Ishikawa (cell line): Measurements from ENCODE around the gene C6.

Experiments
- CEBPB ChIP-seq: IDR thresholded peaks from 2 replicates; pipeline ENCODE4 v1.6.1; 2012
- CREB1 ChIP-seq: IDR thresholded peaks from 2 replicates; pipeline ENCODE4 v1.6.1; 2012; ENCODE audit warnings: low read depth
- EGR1 ChIP-seq: IDR thresholded peaks from 2 replicates; pipeline ENCODE4 v1.6.1; 2012
- EP300 ChIP-seq: IDR thresholded peaks from 2 replicates; pipeline ENCODE4 v1.6.1; 2012; ENCODE audit warnings: borderline replicate concordance
- FOXM1 ChIP-seq: IDR thresholded peaks from 2 replicates; pipeline ENCODE4 v1.6.1; 2012; ENCODE audit warnings: low read depth, borderline replicate concordance
- MAX ChIP-seq: IDR thresholded peaks from 2 replicates; pipeline ENCODE4 v1.6.1; 2012
- NFIC ChIP-seq: IDR thresholded peaks from 2 replicates; pipeline ENCODE4 v1.6.1; 2012
- RAD21 ChIP-seq: IDR thresholded peaks from 2 replicates; pipeline ENCODE4 v1.6.1; 2012; ENCODE audit warnings: low read depth
- REST ChIP-seq: IDR thresholded peaks from 2 replicates; pipeline ENCODE4 v1.6.1; 2012; ENCODE audit warnings: low read depth, mild to moderate bottlenecking
- TAF1 ChIP-seq: IDR thresholded peaks from 2 replicates; pipeline ENCODE4 v1.6.1; 2012; ENCODE audit warnings: low read depth, mild to moderate bottlenecking
- TCF12 ChIP-seq: IDR thresholded peaks from 2 replicates; pipeline ENCODE4 v1.6.1; 2012; ENCODE audit warnings: low read depth
- TEAD4 ChIP-seq: IDR thresholded peaks from 2 replicates; pipeline ENCODE4 v1.6.1; 2012
- USF1 ChIP-seq: IDR thresholded peaks from 2 replicates; pipeline ENCODE4 v1.6.1; 2012
- YY1 ChIP-seq: IDR thresholded peaks from 2 replicates; pipeline ENCODE4 v1.6.1; 2012; ENCODE audit warnings: low read depth
- ZBTB7A ChIP-seq: IDR thresholded peaks from 2 replicates; pipeline ENCODE4 v1.6.1; 2012; ENCODE audit warnings: low read depth

Gene C6

GRCh38 chr5:41102341-41102740 lies 111.0 kb downstream of the C6 start:
- no peak for TF ChIP-seq NFIC

- no peak for TF ChIP-seq EP300
- TF ChIP-seq TAF1, result no peak
- TF ChIP-seq CREB1, result no peak
- TF ChIP-seq REST, result no peak
- TF ChIP-seq CEBPB, result no peak
- no peak for TF ChIP-seq ZBTB7A
- no peak for TF ChIP-seq MAX
- TF ChIP-seq TEAD4, result no peak
- no peak for TF ChIP-seq YY1
- no peak for TF ChIP-seq EGR1
- TF ChIP-seq USF1, result no peak
- TF ChIP-seq TCF12, result no peak
- TF ChIP-seq FOXM1, result no peak
- TF ChIP-seq RAD21, result no peak
- TF ChIP-seq NFIC, result no peak
These were observed 115.7 kb downstream of the C6 start for GRCh38 chr5:41097642-41098041.

GRCh38 chr5:41095324-41096101 lies 117.8 kb downstream of the C6 start:
- no peak for TF ChIP-seq USF1
- no peak for TF ChIP-seq MAX
- TF ChIP-seq TCF12, result no peak
- no peak for TF ChIP-seq RAD21
- TF ChIP-seq ZBTB7A, result no peak
- no peak for TF ChIP-seq NFIC
- TF ChIP-seq FOXM1, result no peak

- peak; percentile 80 for TF ChIP-seq USF1
- no peak for TF ChIP-seq EP300
- no peak for TF ChIP-seq TAF1
- TF ChIP-seq TEAD4, result no peak
These were observed 118.5 kb downstream of the C6 start for GRCh38 chr5:41094871-41095270.

- no peak for TF ChIP-seq YY1
- no peak for TF ChIP-seq NFIC
- no peak for TF ChIP-seq RAD21
- no peak for TF ChIP-seq MAX
- TF ChIP-seq CEBPB, result no peak
- TF ChIP-seq EP300, result no peak
- TF ChIP-seq FOXM1, result no peak
These were observed 119.5 kb downstream of the C6 start for GRCh38 chr5:41093803-41094202.
